ENCODE data around the gene EPHA10. TPM values are rescaled to one million over a fixed set of nuclear protein-coding genes. Genes with fewer than 3 reads are reported as not detected.

EPHA10 gene
- total RNA-seq, 1 donor from 2014 or later = 0.53 TPM

- no peaks in the 10 kb centered on the region for H3K27me3 ChIP-seq (ENCODE audit: low read depth)
- no peak overlapping the region for H3K27ac ChIP-seq
- DNase-seq (no peak), ATAC-seq (no peak)
- H3K4me1 ChIP-seq = peaks cover 8% of the 10 kb centered on the region
- no peak for TF ChIP-seq CTCF (IDR thresholded peaks at IDR 0.05)
- H3K9me3 ChIP-seq = no peaks in the 10 kb centered on the region
- intact Hi-C loops (cut with DNase I) = no loop called here
- no peak overlapping the region for H3K4me3 ChIP-seq
- peaks cover 19% of the 10 kb centered on the region for H3K36me3 ChIP-seq
Observed at GRCh38 chr1:37677808-37678207, 87.1 kb downstream of the EPHA10 start.

- ATAC-seq (no peak), DNase-seq (no peak)
- intact Hi-C loops (cut with DNase I) = no loop called here
- Histone ChIP-seq H3K36me3 (peaks cover 12% of the 10 kb centered on the region), H3K4me3 (no peak overlapping the region), H3K9me3 (no peaks in the 10 kb centered on the region), H3K27me3 (ENCODE audit: low read depth) (no peaks in the 10 kb centered on the region), H3K4me1 (peaks cover 8% of the 10 kb centered on the region), H3K27ac (no peak overlapping the region)
- no peak for TF ChIP-seq CTCF (IDR thresholded peaks at IDR 0.05)
Observed at GRCh38 chr1:37677143-37677439, 87.8 kb downstream of the EPHA10 start.

- intact Hi-C loops (cut with DNase I) = no loop called here
- peak overlapping the region; percentile 56 for H3K27ac ChIP-seq
- ATAC-seq (no peak), DNase-seq (no peak)
- no peaks in the 10 kb centered on the region for H3K9me3 ChIP-seq
- peaks cover 7% of the 10 kb centered on the region for H3K36me3 ChIP-seq
- H3K27me3 ChIP-seq (ENCODE audit: low read depth) = peaks cover under 1% of the 10 kb centered on the region
- H3K4me1 ChIP-seq = peaks cover 8% of the 10 kb centered on the region
- H3K4me3 ChIP-seq = no peak overlapping the region
- no peak for TF ChIP-seq CTCF (IDR thresholded peaks at IDR 0.05)
Observed at GRCh38 chr1:37676281-37677142, 88.4 kb downstream of the EPHA10 start.

GRCh38 chr1:37673920-37674319 is 91.0 kb downstream of the EPHA10 start:
- Histone ChIP-seq H3K4me1 (peaks cover 8% of the 10 kb centered on the region), H3K27ac (no peak overlapping the region), H3K9me3 (no peaks in the 10 kb centered on the region), H3K27me3 (ENCODE audit: low read depth) (peaks cover 12% of the 10 kb centered on the region), H3K4me3 (no peak overlapping the region), H3K36me3 (no peaks in the 10 kb centered on the region)
- intact Hi-C loops (cut with DNase I) = no loop called here
- no peak for ATAC-seq
- no peak for DNase-seq
- no peak for TF ChIP-seq CTCF (IDR thresholded peaks at IDR 0.05)

GRCh38 chr1:37672136-37672870 is 92.6 kb downstream of the EPHA10 start:
- H3K27ac ChIP-seq = no peak overlapping the region
- ATAC-seq (no peak), DNase-seq (no peak)
- no peaks in the 10 kb centered on the region for H3K36me3 ChIP-seq
- peaks cover 12% of the 10 kb centered on the region for H3K27me3 ChIP-seq (ENCODE audit: low read depth)
- no peaks in the 10 kb centered on the region for H3K9me3 ChIP-seq
- no peak for TF ChIP-seq CTCF (IDR thresholded peaks at IDR 0.05)
- H3K4me1 ChIP-seq = peaks cover 8% of the 10 kb centered on the region
- no peak overlapping the region for H3K4me3 ChIP-seq
- intact Hi-C loops (cut with DNase I) = no loop called here

Data from lower lobe of right lung (tissue), 2 donors.